AG10803 (cell line): ENCODE results near the gene KIRREL1.

Experiments used
- DNase-seq: peaks from one replicate; pipeline ENCODE4 v3.0.0; 2010; ENCODE audit warnings: low read depth
- H3K4me3 ChIP-seq: 2 replicates; pipeline ENCODE4 v1.5.1; 2011; ENCODE audit warnings: mild to moderate bottlenecking, low read length, control low read depth
- TF ChIP-seq, protein P1 (sequence below): conservative IDR thresholded peaks from 2 replicates; pipeline ENCODE4 v1.5.1; 2011; ENCODE audit warnings: mild to moderate bottlenecking, low read length, control low read depth, inconsistent platforms

Gene KIRREL1

DNA sequence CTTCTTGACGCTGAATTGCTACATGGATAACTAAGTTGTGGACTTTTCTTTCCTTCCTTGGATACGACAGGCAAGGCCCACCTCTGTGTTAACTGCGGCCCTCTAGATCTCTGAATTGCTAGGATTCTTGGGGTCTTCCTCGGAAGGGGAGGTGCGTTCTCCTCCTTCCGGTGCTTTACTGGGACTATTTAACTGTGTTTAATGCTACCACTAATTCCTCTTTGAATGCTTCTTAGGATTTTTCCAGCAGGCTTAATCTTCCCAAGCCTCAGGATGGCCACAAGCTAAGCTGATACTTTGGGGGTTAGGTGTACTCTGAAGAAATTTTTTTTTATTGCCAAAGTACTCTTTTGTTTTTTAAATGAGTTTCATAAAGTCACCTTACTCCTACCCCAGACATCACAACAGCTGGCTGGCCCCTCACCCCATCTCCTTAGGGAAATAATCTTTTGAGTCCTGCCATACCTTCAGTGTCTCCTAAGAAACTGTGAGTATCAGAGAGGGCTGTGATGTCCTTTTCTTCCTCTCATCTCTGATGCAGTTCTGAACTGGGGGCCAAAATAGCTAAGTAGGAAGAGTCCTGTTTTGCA, 21.4 kb downstream of the KIRREL1 start:
- TF ChIP-seq, protein P1, sequence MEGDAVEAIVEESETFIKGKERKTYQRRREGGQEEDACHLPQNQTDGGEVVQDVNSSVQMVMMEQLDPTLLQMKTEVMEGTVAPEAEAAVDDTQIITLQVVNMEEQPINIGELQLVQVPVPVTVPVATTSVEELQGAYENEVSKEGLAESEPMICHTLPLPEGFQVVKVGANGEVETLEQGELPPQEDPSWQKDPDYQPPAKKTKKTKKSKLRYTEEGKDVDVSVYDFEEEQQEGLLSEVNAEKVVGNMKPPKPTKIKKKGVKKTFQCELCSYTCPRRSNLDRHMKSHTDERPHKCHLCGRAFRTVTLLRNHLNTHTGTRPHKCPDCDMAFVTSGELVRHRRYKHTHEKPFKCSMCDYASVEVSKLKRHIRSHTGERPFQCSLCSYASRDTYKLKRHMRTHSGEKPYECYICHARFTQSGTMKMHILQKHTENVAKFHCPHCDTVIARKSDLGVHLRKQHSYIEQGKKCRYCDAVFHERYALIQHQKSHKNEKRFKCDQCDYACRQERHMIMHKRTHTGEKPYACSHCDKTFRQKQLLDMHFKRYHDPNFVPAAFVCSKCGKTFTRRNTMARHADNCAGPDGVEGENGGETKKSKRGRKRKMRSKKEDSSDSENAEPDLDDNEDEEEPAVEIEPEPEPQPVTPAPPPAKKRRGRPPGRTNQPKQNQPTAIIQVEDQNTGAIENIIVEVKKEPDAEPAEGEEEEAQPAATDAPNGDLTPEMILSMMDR: no peak
- no peak overlapping the region for H3K4me3 ChIP-seq
- no peak for DNase-seq

DNA sequence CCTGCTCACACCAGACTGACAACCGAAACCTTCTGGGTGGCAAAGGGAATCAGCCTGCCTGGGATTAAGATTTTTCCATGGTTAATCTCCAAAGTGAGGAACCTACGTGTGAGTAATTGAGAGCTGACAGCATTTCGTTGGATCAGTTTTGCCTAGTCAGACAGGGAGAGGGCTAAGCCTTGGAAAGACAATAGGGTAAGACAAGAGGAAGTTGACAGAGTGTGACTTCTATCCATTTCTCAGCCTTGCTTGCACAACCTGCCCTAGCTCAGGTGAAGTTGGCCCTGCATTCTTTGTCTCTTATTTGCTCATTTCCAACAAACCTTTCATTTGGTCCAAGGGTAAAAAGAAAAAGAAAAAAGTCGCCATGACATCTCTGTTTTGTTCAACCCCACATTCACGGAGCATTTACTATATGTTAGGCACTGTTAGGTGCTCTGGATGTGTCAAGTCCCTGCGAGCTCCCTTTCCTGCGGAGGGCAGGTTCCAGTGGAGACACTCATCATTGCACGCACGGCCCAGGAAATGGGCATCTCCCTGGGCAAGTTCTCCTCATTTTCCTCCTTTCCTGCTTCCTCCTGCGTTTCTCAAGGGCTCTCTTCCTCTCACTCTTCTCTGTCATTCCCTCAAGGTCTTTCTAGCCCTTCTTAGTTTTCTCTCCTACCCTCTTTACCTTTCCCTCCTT, 23.3 kb downstream of the KIRREL1 start:
- no peak overlapping the region for H3K4me3 ChIP-seq
- DNase-seq: no peak
- TF ChIP-seq, protein P1: no peak

DNA sequence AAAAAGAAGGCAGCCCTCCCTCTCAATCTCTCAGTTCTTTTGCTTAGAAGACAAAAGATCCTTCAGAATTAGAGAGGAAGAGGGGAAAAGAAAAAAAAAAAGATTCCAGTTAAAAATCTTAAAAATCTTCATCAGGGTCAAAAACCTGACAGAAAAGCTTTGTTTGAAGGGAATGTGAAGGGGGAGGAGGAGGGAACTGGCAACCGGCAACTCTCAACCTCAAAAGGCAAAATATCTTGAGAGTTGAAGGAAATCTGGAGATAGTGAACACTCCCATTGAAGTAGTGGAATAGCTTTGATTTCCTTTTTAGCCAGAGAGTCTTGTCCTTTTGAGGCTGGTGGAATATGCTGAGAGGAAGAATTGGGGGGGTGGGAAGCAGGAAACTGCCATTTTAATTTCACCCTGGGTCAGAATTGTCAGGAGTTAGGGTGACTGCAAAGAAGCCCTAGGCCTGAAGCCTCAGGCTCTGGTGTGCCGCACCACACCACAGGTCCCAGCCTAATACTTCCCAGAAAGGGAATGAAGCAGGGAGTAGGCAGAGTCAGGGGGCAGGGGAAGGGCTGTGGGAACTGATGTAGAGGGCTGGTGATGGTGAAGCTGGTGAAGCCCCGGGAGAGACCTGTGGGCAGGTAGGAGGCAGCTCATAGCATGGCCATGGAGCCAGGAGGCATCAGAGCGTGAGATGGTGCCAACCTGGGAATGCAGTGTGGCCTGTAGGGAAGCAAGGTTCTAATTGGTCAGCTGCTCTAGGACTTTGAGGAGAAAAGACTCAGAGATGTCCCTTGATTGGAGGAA, 24.6 kb downstream of the KIRREL1 start:
- TF ChIP-seq, protein P1: no peak
- no peak overlapping the region for H3K4me3 ChIP-seq
- DNase-seq: peak; percentile 37

DNA sequence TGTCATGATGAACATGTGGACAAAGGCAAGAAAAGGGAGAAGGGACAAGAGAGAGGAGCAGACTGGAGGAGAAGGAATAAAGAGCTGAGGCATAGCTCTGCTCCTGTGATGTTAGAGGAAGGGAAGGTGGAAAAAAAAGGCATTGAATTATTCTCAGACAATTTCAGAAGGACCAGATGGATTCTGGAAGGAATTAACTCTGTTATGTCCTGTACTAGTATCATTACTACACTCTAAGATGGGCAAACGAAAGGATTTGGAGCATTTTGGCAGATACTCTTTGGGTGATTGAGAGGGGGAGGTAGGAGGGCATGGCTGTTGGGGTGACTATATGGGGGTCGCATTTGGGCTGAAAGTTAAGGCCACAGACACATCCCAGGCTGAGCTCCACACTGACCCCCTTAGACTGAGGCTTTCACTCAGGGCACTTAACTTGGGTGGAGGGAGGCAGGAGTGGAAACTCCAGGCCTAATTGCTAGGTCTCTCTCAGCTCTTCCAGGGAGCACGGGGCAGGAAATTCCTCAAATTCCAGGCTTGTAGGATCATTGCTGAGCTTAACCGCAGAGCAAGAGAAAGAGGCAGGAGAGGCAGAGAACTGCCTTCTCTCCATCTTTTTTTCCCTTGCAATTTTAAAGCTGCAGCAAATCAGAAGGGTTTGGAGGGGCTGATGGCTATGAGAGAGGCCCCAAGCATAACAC, 25.9 kb downstream of the KIRREL1 start:
- peak; percentile 95 for DNase-seq
- TF ChIP-seq, protein P1: peak; percentile 23; the same call in 1 of the 2 replicates
- peak overlapping the region; percentile 35 for H3K4me3 ChIP-seq

DNA sequence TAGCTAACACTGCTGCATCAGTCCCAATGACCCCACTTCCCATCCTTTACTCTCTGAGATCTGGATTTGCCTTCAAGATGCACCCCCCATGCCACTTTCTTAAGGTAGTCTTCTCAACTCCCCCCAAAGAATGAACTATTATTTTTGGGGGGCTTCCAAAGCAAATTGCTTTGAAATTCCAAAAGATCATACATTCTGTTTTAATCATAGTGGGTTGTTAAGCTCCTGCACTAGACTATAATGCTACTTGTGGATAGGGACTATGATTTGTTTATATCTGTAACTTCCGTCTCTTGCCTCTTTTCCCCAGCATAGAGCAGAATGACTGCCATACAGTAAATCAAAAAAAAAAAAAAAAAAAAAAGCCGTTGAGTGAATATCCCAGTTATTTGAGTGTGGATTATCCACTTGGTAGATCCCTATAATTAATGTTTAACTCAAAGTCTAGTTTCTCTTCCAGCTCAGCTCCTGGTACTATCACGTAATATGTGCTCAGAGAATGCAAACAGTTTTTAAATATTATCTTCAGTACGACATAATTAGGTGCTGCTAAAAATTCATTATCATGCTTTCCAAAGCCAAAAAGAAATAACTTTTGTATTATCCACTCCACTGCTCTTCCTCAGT, 26.9 kb downstream of the KIRREL1 start:
- DNase-seq: no peak
- H3K4me3 ChIP-seq: peak overlapping the region; percentile 35
- TF ChIP-seq, protein P1: no peak

DNA sequence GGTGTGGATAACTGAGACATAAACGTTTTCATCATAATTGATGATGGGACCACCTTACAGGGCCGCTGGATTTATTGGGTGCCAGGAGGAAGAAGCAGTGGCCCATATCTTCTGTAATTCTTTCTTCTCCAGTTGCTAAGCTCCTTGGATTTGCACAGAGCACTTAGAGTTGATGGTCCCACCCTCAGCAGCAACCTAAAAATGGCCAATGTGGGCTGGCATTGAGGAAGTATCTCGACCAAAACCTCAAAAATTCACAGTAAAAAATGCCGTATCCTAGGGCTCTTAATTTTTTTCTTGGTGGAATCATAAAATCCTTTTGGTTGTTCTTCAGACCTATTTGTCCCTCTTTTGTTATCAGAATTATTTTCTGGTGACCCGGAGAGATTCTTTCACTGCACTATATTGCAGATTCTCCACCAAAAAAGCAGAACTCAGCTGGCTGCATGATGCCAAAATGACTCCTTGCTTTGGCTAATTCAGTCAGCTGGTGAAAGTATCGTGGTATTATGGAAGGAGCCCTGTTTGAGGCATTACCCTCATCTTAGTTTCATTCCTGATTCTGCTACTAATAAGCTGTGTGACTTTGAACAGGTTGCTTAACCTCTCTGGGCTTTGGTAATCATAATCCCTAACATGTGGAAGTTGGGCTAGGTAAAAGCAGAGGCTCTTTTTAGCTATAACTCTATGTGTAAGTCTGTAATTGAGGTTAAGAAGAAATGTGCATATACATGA, 27.6 kb downstream of the KIRREL1 start:
- TF ChIP-seq, protein P1: no peak
- H3K4me3 ChIP-seq: peak overlapping the region; percentile 16; the same call in 1 of the 2 replicates
- DNase-seq: peak; percentile 82
